ENCODE measurements around the gene GPR119.
"Not testable (repeated sequence)": the region's sequence is repeated elsewhere in the genome, so short reads cannot be mapped to it uniquely, and the experiment has no call there.

Gene GPR119

DNA sequence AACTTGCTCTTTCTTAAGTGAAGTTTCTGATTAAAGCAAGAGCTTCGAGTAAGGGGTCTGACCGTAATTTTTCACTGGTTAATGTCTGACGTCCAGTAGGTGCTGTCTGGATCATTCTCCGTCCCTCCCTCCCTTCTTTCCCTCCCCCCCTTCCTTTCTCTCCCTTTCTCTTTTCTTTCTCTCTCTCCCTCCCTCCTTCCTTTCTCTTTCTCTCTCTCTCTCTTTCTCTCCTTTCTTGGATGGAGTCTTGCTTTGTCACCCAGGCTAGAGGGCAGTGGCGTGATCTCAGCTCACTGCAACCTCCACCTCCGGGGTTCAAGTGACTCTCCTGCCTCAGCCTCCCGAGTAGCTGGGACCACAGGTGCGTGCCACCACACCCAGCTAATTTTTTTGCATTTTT, 46.6 kb downstream of the GPR119 start:
- not testable (repeated sequence) for DNase-seq

DNA sequence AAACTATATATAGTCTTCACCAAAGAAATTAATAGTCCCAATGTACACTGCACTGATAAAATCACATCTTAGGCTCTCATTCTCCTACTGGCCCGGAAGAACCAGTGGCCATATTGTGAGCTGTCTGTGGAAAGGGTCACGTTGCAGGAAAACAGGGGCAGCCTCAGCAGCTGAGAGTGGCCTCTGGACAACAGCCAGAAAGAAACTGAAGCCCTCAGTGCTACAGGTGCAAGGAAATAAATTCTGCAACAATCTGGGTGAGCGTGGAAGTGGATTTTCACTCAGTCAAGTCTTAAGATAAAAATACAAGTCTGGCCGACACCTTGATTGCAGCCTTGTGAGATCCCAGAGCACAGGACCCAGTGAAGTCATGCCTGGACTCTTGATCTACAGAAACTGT, 48.9 kb downstream of the GPR119 start:
- no peak for DNase-seq
